ENCODE measurements around the gene PDIA5.
A peak's percentile ranks its signal among the peaks of the same experiment; 100 is the strongest.
"Not testable (repeated sequence)": the region's sequence is repeated elsewhere in the genome, so short reads cannot be mapped to it uniquely, and the experiment has no call there.

PDIA5 gene

DNA sequence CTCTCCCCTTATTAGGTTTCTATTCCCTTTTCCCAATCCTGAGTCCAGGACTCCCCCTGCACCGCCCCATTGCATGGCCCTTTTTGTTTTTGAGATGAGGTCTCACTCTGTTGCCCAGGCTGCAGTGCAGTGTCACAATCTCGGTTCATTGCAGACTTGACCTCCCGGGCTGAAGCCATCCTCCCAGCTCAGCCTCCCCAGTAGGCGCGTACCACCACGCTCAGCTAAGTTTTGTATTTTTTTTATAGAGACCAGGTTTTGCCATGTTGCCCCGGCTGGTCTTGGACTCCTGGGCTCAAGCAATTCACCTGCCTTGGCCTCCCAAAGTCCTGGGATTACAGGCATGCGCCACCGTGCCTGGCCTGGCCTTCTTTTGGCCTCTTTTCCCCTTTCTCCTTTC, 29.3 kb downstream of the PDIA5 start:
- no peak for DNase-seq

DNA sequence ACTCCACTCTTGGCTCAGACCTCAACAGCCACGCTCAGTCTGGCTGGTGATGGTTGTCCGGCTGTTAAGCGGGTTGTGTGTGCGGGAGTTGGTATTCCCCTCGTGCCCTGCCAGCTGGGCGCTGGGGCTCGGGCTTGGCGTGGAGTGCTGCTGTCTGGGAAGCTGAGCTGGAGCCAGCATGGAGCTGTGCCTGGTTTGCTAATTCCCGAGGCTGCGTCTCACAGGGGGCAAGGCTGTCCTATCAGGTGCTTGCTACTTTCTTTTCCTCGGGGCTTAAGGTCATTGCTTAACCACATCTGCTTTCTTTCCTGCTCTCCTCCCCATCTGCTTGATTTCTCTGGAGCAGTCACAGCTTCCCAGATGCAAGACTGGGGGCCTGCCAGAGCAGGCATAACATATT, 29.9 kb downstream of the PDIA5 start:
- peak; percentile 41 for DNase-seq

DNA sequence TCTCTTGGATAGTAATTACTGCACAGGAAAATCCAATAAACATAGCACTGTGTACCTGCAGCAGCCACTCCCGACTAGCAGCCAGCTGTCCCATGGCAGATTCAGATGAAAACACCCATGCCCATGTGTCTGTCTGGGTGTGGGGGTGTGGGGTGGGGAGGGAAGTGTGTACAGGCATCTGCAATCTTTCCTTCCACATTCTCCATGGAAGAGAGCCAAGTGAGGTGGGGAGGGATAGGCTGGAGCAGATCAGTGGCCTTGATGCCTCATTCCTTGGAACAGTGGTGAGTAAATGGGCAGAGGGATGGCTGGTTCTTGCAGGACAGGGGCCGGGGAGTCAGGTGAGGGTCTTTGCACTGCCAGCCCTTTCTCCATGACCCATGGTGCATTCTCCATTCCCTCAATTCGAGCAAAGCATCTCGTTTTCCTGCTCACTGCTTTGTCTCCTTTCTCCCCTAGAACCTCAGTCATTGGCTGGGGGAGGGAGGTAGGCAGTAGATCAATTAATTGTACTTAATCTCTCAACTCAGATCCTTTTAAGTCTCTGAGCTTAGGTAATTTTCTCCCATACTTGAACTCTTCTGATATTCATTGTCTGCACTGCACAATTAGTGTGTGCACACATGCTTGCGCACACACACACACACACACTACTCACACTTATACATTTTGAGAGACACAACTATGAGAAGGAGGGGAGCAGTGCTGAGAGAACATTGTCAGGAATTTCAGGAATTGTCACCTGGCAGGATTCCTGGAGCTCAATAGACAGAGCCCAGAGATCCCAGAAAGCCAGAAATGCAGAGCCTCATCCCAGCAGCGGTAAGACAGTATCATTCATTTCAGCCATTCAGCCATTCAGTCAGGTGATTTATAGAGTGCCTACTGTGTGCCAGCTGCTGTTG, 31.9 kb downstream of the PDIA5 start:
- DNase-seq: no peak

DNA sequence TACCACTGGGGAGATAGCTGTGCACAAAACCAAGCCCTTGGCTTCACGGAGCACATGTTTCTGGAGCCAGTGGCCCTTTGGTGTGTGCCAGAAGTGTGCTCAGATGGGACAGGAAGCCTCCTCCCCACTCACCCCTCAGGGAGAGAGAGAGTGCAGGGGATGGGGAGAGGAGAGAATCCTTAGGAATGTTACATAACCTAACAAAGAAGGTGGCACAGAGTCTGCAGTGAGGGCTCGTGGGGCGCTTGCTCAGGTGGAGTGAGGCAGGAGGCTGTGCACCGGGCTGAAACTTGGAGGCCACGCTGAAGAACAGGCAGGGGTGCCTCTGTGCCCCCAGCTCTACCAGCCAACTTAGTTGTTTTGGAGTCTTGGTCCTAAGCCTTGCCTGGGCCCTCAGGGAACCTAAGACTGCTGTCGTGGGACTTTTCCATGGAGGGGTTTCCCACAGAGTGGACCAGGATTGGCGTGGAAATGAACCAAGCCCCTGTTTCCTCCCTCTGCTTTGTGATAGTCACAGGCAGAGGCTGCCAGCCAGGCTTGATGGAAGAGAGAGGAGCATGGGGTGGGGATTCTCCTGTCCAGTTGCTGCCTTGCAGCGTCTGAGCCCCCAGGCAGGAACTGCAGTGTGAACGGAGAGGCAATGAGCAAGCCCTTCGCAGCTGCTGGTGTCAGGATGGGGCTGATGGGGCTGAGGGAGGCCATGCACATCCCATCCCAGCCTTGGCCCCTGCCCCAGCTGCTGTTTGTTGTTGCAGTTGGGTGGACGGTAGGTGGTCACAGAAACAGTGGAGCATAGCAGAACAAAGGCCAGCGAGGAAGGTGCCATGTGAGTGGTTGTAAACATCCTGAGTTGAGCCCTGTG, 32.7 kb downstream of the PDIA5 start:
- DNase-seq: no peak

DNA sequence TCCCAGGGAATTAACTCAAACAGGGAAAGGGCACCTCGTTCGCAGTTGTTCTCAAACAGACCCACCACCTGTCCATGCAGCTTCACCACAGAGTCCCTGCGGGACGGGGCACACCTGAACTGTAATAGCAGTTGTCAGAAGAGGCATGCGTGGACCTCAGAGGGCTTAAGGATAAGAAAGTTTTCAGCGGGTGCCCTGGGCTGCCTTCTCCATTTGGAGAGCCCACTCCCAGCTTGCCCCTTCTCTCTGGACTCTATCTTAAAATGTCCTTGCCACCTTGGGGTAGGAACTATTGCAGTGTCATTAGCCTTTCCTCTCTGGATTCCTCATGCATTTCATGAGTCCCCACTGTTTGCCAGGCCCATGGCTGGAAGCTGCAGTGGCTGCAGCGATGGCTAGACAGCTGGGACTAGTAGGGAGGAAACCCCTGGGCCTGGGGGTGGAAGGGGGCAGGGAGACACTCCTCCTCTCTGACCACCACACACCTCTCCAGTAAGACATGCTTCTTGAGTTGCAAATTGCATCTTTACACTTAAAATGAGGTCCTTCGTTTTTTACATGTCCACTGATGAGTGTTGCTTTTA, 33.5 kb downstream of the PDIA5 start:
- DNase-seq: no peak

DNA sequence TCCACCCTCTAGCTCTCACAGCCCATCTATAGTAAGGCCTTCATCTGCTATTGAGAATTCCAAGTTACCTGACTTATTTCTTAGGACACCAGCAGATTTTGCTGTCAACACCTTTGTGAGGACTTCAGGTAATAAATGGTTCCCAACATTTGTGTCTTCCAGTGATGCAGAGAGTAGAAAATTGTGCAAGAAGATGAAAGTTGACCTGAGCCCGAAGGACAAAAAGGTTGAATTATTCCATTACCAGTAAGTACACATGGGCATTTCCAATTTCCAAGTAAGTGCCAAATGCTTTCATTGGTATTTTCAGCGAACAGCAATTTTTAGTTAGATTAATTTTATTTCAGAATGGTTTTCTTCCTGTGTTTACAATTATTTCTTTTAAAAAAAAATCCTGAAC, 35.4 kb downstream of the PDIA5 start:
- no peak for DNase-seq

DNA sequence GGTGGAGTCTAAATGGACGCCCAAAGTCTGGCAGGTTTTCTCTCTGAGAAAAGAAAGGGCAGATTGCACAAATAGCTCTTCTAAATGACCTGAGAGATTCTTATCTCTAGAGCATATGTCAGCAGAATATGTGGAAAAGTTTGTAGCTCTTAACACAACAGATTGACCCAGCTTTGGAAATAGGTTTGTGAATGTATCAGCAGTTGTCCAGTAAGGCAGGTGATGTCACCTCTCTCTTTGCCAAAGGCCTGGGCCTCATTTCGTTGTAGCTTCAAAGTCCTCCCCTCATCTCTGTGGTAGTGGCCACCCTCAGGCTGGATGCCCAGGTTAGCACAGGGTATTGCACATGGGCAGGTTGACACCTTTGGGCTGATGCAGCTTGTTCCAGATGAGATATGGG, 36.0 kb downstream of the PDIA5 start:
- no peak for DNase-seq

DNA sequence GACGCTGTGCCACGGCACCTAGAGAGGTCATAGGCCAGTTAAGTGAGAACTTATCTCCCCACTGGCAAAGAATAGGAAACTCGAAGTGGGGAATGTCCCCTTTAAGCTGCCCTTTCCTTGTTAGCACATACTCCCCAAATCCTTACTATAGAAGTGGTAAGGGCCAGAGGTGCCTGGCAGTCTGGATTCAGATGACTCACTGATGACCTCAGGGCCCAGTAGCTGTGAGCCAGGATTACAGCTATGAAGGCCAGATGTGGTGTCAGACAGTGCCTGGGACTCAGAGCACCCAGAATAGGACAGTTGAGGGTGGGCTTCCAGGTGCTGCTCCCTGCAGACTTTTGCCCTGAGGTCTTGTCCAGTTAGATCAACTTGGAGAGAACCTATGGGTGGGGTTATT, 37.7 kb downstream of the PDIA5 start:
- DNase-seq: no peak

DNA sequence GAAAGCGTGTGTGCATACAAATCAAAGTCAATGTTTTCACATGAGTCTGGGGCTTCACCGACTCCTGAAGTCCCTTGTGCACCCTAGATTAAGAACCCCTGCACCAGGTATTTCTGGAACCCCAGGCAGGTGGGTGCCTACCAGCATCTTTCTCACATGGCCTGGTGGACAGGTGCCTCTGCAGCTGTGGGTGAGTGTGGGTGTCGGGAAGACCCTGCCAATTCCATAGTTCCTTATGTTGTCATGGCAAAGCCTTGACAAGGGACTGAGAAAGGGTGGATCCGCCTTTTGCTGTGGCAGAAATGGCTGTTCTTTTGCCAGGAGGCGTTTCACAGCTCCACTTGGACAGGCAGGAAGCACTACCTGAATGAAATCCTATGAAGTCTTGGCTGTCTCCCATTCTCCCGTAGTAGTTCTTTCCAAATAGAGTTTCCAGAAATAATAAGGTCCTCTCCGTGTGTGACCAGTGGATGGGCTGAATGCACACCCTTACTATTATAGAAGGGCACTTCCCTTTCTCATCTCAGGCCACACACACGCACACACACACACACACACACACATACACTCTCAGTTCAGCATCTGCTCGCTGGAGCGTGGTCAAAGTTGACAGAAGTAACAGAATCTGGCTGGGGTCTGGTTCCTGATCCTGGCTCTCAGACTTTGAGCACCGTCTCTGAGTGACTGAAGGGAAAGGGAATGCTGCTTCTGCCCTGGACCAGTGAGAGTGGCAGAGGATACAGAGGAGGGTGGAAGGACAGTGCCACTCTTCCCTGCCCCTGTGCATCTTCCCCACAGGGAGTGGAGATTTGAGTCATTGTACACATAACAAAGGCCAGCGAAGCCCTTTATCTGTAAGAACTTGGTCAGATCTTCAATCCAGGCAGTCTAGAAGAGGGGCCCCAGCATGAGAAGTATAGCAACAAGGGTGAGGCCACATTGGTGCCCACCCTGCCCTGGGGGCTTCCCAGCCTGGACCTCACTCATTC, 38.7 kb downstream of the PDIA5 start:
- DNase-seq: no peak

DNA sequence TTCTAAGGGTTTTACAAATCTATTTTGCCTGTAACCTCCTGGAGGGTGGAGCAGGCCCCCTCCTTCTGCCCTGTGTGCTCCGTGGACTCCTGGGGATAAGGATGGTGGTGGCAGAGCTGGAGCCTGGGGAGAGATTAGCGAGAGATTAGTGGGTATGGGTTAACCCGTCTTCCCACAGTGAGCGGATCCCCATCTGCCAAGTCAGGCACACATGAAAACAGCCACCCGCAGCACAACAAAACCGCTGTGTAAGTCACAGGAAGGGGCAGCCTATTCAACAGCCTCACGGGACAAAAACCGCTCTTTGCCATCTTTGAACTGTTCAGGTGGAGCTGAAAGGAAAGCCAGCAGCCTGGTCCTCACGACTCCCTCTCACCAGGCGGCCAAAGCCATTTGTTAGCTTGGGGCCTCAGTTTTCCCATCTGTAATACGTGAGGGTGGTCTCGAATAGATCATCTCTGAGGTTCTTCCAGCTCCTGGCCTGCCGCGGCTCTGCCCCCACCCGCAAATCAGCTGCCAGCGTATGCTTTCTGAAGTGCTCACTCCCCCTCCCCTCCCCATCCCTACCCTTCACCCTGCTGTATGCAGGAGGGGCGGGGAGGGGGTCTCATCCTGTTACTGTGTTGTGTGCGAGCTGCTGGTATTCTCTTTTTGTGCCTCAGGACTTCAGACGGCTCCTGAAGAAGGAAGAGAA, 43.6 kb downstream of the PDIA5 start:
- no peak for DNase-seq

DNA sequence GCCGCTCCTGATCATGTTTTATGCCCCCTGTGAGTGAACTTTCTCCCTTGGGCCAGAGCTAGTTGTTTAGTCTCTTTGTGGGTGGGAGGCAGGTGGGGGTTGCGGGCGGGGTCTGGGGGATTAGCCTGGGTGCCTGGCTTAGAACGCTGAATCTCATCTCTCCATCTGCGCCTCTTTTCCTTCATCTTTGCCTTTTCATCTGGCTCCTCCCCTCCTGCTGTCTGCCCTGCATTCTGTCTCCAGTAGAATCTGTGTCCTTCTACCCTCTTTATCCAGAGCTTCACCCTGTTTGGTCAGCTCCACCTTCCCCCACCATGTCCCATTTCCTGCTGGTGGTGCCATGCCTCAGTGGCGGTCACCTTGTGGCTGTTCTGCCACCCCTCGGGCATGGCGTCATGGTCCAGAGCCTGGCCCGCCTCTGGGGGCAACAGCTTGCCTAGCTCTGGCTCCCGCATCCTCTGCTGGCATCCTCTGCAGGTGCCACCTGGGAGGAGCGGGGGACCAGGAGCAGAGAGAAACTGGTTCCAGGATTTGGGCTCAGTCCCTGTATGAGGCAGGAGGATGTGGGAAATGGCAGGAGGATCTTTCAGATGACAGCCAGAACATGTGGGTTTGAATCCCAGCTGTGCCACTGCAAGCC, 44.3 kb downstream of the PDIA5 start:
- no peak for DNase-seq

DNA sequence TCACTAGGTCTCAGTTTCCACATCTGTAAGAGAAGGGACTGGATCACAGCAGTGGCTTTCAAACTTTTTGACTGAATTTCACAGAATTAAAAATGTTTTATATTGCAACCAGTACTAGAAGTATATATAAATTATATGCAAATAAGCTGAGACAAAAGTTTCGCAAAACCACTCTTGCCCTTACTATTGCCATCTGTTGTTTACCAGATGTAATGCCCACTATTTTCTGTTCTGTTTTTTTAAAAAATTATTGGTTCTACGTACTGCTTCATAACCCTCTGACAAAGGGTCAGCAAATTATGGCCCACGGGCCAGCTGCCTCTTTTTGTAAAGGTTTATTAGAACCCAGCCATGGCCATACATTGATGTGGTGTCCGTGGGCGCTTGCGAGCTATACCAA, 44.8 kb downstream of the PDIA5 start:
- DNase-seq: no peak

DNA sequence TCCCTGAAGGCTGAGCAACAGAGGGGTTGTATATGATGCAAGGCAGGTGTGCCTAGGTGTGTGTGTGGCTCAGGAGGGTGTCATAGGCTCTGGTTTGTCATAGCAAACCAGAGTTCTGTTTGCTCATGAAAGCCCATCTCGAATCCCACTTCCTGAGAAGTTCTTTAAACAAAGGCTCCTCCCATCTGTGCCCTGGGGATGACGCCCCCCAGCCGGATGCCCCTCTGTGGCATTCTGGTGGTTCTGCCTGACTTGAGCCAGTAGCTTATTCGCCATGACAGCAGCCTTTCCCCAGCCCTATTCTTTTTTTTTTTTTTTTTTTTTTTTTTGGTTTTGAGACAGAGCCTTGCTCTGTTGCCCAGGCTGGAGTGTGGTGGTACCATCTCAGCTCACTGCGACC, 45.4 kb downstream of the PDIA5 start:
- no peak for DNase-seq

DNA sequence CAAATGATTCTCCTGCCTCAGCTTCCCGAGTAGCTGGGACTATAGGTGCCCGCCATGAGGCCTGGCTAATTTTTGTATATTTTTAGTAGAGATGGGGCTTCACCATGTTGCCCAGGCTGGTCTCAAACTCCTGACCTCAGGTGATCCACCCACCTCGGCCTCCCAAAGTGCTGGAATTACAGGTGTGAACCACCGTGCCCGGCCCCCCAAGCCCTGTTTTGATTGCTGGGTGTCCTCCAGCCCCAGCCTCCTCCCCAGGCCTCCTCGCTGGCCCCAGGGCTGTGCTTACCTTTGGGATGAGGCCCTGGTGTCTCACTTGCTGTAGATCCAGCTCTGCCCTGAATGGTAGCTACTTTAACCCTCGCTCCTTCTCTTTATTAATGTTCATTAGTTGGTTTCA, 45.8 kb downstream of the PDIA5 start:
- not testable (repeated sequence) for DNase-seq

DNA sequence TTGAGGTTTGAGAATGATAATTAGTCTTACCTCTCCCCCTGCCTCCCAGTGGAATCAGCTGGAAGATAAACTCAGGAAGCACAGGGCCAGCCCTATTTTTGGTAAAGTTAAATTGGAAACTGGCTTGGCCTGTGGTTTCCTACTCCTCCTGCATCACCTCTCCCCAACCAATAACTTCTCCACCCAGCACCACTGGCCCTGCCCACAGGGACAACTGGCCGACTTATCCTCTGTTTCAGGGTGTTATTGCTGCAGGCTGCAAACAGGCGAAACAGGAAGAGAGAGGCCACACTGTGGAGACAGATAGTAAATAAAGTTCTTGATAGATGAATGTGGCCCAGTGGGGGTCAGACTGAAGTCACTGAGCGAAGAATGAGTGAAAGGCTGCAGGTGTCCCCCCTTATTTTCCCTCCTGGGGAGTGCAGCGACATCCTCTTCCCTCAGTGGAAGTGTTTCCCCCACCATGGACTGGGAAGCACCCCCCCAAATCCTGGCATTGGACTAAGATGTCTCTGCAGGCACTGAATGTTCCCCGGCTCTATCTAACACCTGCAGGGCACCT, 47.1 kb downstream of the PDIA5 start:
- no peak for DNase-seq

DNA sequence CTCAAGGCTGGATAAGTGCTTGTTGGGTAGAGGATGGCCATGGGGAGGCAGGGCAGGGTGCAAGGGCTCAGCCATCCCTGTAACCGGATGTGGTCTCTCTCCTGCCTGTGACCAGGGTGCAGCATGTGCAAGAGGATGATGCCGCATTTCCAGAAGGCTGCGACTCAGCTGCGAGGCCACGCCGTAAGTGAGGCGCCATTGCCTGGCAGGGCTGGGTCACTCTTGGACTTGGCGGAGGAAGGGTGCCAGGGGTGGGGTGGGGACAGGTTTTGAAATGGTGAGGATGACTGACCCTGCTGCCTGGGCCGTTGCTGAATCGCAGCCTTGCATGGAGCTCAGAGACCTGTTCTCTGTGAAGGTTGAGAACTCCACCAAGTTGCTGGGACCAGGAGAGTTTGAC, 49.3 kb downstream of the PDIA5 start:
- no peak for DNase-seq

DNA sequence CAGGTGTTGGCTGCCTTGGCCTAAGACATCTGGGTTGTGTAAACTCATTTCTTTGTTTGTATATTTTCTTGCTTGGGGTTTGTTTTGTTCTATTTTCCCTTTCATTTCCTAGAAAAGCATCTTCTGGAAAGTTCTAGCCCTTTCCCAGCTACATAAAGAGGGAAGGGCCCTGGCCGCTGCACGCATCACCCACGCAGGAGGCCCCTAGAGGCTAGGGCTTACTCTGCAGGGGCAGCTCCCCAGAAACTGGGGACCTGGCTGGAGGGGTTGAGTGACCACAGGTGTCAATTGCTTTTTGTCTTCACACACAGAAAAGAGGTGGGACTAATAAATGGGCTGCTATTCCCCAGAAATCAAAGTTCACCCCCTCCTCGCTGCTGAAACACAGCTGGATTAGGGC, 52.6 kb downstream of the PDIA5 start:
- DNase-seq: no peak

DNA sequence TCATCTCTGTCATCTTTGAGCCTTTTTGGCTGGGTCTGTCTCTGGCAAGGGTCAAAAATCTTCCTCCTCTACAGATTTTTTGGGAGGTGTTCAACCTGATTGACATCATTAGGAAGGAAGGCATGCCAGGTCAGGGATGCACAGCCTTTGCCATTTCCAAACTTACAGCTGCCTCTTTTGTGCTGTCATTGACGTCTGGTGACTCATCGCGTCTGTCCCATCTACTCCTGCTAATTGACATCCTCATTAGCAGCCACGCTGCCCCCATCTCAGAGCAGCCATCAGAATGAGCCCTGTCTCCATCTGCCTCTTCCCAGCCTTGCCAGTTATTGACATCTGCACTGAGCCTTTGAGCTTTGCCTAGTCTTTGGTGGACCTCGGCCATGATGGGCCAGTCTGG, 53.0 kb downstream of the PDIA5 start:
- no peak for DNase-seq

DNA sequence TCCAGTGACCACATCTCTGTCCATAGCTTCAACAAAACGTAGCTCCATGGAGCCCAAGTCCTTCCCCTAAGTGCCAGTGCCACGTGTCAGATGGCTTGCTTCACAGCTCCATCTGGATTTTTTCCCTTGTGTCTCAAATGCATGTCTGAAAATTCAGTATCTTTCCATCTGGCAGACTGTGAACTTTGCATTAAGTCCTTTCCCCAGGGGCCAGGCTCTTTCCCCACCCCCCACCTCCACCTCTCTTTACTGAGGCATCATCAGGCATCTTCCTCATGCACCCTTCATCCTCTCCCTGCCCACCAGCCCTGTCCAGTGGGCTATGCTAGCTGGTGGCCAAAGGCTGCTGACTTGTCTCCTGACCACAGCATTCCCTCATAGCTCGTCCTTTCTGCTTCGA, 53.7 kb downstream of the PDIA5 start:
- DNase-seq: no peak

DNA sequence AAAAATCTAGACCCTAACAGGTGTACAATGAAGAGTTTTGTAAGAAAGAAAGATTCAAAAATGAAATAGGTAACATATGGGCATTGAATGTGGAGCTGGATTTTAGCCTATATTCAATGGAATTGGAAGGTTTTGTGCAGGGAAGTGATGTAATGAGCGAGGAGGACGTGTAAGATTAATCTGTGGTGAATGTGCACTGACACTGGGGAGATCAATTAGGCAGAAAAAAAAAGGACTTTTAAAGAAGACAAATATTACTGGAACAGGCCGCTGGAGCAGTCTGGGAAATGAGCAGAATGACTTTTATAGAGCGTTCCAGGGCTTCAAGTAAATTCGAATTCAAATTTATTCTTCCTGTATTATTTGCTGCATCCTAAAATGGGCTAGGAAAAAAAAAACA, 55.2 kb downstream of the PDIA5 start:
- no peak for DNase-seq
